ENCODE results near the gene RNF41.
"Not testable (repeated sequence)": the region's sequence is repeated elsewhere in the genome, so short reads cannot be mapped to it uniquely, and the experiment has no call there.

Gene RNF41

DNA sequence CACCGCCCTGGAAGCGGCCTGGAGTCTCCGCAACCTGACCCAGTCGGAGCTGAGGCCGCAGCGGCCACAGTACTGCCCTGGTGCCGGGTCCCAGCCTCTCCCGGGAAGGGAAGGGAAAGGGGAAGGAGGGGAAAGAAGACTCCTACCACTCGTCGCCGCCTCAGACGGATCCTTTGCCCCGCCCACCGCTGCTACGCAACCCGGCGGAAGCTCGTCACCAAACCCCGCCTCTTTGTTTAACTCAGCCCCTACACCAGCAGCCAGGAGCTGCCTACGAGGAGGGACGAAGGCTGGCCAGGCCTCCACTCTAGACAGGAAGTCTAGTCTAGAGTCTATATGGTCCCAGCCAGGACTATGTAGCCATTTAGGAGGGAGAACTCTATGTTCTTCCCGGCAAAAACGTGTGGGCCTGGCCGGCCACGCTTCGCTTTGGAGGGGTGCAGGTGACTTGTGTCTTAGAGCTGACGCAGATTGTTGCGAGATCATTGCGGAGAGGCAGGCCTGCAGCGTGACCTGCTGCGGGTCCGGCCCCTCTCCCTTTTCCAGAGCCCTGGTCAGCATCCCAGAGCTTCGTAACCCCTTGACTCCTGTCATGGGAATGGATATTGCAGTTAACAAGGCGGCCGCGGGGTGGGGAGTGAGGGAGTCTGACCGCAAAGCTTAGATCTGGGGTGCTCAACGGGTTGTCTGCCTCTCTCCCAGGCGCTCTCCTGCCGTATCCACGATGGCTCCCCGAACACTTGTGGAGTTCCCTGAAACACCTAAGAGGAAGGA is at the start of gene RNF41:
RNF41 (minus strand) TSS at position 166 of the 774 bp plus-strand sequence. CDS start 7,875 bp downstream, outside the sequence.
- peak; percentile 99 for DNase-seq

- DNase-seq, result no peak
These were observed 49.3 kb upstream of the RNF41 start for GRCh38 chr12:56271031-56271430.

GRCh38 chr12:56267443-56268071 is 45.8 kb upstream of the RNF41 start:
- DNase-seq, result no peak

DNA sequence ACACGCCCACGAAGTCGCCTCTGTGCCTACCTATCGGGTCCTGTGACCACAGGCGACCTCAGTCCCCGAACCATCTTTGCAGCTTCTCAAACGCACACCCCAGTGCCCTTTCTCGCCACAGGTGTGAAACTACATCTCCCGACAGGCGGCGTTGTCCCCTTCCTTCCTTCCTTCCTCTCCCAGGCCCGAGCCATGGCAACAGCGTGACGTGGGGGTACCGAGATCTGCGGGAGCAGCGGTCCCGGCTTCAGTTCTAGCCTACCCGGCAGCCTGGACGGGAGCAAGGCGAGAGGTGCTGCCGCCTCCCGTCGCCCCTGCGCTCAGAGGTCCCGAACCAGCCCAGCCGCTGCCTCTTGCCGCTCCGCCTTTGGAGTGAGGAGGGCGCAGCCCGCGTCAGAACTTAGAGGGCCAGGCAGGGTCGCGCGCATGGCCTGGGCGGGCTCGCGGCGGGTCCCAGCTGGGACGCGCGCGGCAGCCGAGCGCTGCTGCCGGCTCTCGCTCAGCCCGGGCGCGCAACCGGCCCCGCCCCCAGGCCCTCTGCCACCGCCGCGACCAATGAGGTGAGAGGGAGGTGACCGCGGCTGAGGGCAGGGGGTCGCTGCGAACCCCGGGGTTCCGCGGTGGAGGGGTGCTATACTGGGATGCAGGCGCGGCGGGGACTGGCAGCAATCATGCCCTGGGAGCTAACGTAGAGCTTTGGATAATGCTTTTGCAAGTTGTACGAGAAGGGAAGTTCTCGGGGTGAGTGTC is 45.1 kb upstream of the RNF41 start, which contains the start of gene COQ10A:
COQ10A (plus strand) TSS at position 250 of the 750 bp plus-strand sequence; CDS start at position 427, 177 bp downstream.
- DNase-seq, result peak; percentile 94

- not testable (repeated sequence) for DNase-seq
These were observed 44.5 kb upstream of the RNF41 start for GRCh38 chr12:56266068-56266692.

DNA sequence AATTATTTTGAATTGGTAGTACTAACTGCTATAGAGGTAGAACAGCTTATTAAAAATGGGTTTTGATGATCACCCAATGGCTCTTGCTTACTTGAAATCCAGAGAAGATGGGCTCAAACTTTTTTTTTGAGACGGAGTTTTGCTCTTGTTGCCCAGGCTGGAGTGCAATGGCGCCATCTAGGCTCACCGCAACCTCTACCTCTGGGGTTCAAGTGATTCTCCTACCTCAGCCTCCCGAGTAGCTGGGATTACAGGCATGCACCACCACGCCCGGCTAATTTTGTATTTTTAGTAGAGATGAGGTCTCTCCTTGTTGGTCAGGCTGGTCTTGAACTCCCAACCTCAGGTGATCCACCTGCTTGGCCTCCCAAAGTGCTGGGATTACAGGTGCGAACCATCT is 41.2 kb upstream of the RNF41 start:
- not testable (repeated sequence) for DNase-seq

DNA sequence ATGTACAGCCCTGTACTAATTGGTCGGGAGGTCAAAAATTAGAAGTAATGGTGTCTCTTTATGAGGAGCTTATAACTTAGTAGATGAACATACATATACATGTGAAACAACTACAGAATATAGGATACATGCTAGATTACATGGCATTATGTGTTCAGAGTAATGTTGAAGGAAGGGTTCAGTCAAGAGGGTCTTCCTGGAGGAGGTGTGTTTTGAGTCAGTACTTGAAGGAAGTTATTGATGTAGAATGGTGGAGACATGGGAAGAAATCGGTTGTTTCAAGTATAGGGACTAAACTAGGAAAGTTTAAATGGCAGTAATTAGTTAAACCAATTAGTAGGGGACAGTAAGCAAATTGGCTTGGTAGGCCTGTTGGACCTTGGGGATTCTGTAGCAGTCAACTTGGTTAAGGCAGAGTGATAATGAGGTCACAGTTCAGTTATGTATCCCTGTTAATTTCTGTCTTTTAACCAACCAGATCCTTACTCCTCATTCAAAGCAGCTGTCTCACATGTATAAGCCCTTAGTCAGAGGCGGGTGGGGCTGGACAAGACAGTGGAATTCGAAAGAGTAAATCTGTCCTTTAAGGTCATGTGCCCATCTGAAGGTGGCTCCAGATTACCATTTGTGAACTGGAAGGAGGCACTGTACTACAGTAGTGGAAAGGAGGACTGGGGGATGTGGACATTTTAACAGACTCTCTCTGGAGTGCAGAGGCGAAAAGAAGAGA is 39.9 kb upstream of the RNF41 start:
- DNase-seq, result no peak

- DNase-seq, result no peak
These were observed 39.2 kb upstream of the RNF41 start for GRCh38 chr12:56260921-56261320.

- no peak for DNase-seq
These were observed 38.7 kb upstream of the RNF41 start for GRCh38 chr12:56260380-56260779.

DNA sequence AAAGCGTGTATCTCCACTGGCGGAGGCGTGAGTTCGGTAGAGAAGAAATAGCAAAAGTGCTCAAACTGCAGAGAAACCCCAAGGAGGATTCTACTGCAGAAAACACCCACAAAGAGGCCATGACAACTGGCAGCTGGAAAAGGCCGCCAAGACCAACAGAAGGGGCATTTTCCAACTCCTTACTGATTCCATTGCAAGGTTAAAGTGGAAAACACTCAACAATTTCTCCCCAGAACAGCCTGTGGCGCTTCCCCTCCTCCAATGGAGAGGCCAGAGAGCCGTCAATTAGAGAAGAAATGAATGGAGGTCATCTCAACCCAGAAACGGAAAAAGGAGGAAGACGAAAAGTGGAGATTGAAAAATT is 37.1 kb upstream of the RNF41 start:
- no peak for DNase-seq

DNA sequence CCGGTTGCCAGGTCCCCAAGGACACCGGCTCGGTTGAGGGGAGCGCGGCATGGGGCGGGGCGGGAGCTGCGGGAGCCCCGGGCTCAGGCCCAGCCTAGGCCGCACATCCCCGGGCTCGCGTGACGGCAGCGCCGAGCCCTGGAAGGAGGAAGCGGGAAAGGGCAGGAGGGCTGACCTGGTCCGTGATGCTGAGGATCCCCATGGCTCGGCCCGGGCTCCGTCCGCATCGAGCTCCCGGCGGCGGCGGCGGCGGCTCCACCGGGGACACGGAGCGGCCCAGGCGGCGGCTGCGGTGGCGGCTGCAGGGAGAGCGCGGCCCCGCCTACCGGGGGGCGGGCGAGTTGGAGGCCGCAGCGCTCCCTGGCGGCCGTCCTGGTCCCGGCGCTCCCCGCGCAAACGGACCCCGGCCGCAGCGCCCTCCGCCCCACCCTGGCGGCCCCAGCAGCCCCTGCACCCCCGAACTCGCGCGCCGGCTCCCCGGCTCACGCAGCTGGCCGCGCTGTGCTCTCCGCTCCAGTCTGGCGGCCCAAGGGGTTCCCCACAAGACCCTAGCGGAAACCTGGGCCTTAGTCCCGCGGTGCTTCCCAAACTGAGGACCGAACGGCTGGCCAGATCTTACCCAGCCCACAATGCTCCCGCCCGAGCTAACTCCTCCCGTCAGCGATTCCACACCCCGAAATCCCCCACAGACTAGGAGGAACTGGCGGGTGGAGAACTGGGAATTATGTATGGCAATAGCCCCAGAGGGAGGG is 36.5 kb upstream of the RNF41 start, which contains the start of gene ANKRD52:
ANKRD52 (minus strand) TSS at position 317 of the 752 bp plus-strand sequence; CDS start at position 202, 115 bp downstream.
- DNase-seq, result peak; percentile 87

GRCh38 chr12:56257491-56258067 is 35.9 kb upstream of the RNF41 start:
- peak; percentile 46 for DNase-seq

GRCh38 chr12:56257071-56257470 is 35.3 kb upstream of the RNF41 start:
- no peak for DNase-seq

GRCh38 chr12:56256326-56256960 is 34.7 kb upstream of the RNF41 start:
- no peak for DNase-seq

DNA sequence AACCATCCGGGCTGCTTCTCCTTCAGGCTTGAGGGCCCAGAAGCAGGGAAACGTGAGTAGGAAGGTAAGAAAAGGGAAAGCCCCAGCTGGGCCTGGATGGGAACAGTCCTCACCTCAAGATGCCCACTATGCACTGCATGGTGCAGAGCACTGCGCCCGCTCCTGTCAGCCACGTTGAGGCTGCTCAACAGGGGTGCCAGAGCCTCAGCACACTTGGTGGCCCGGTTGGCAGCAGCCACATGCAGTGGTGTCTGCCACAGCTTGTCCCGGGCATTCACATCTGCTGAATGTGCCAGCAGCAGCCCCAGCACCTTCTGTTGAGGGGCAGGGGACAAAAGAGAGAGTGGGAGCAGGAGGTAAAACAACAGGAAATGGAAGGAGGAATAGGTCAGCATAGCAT is 33.9 kb upstream of the RNF41 start:
- no peak for DNase-seq

DNA sequence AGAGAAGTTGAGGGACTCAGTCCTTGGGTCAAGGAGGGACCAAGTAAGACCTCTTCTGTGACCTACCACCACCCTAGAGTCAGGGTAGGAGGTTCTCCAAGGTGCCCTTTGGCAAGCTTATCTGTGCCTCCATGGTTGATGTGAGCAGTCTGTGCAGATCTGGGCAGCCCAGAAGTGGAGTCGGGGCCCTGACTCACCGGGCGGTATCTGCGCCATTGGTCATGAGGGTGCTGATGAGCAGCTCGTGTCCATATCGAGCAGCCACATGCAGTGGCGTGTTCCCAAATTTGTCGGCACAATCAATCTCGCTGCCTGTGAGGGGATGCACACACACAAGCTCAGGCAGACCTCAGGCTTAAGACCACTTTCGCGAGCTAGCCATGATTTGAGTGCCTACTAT is 31.4 kb upstream of the RNF41 start:
- DNase-seq, result no peak

- no peak for DNase-seq
These were observed 30.9 kb upstream of the RNF41 start for GRCh38 chr12:56252649-56253048.

GRCh38 chr12:56248711-56249110 is 27.0 kb upstream of the RNF41 start:
- DNase-seq, result no peak

DNA sequence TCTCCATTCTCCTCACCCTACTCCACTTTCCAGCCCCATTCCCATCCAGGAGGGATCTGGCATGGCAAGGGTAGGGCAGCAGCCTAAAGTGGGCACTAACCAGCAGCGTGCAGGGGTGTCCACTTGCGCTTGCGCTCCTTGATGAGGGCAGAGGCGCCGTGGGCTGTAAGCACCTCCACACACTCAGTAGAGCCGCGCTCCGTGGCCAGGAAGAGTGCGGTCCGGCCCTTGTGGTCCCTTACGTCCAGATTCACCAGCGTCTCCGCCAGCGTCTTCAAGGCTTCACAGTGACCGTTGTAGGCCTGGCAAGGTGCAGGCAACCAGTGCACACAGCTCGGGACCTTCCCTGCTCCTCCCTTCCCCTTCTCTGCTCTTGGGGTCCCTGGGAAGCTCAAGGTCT is 26.2 kb upstream of the RNF41 start:
- DNase-seq, result no peak

DNA sequence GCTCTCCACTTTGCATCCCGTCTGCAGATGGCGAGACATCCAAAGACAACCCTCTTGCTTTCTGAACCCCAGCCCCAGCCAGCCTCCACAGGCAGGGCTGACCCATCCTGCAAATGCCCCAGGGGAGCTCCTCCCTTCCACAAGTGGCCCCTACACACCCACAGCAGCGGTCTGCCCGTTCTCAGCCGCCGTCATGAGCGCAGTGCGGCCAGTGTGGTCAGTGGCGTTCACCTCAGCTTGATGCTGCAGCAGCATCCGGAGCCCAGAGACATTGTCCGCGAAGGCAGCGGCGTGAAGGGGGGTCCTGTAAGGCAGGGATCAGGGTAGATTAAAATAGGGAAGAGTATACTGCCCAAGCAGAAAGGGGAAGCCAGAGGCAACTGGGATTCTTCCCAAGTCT is 22.8 kb upstream of the RNF41 start:
- DNase-seq, result no peak

DNA sequence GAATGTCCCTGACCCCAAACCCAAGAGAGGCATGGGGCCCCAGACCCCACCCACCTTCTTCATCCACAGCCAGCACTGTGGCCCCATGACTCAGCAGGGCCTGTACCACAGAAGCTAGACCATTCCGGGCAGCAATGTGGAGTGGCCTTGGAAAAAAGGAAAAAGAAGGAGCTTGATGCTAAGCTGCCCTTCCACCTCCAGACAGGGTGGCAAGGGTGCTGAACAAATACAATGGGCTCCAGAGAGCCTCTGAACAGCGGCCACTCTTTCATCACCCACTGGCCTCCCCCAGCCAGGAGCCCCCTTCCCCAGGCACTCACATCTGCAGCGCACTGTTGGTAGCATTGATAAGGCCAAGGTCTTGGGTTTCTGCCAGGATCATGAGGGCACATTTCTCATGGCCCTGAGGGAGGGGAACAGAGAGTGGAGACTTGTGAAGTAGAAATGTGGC is 22.0 kb upstream of the RNF41 start:
- DNase-seq, result no peak

Data from right hindlimb (tissue), 1 donor.